ENCODE data around the gene NCMAP. TPM values are rescaled to one million over a fixed set of nuclear protein-coding genes. Genes with fewer than 3 reads are reported as not detected.

The NCMAP gene
- total RNA-seq, 1 experiment from 2014 or later: not detected

- no peak for TF ChIP-seq EZH2 (IDR thresholded peaks at IDR 0.05; ENCODE audit: borderline replicate concordance, low read depth, low read length, poor library complexity, severe bottlenecking)
- no peak for TF ChIP-seq CTCF (conservative IDR thresholded peaks at IDR 0.05; ENCODE audit: low read depth, low read length)
- no peaks in the 10 kb centered on the region for H3K27me3 ChIP-seq (replicated peaks; ENCODE audit: insufficient read depth, low read depth, low read length, poor library complexity)
- no peaks in the 10 kb centered on the region for H3K9me3 ChIP-seq (ENCODE audit: low read depth, low read length, poor library complexity, severe bottlenecking)
- intact Hi-C loops (cut with micrococcal nuclease; ENCODE audit: unreplicated experiment): no loop called here
- CTCF ChIA-PET: no interaction called here
- DNase-seq (ENCODE audit: low spot score): no peak
- POLR2A ChIA-PET (ENCODE audit: low non-redundant PET): no interaction called here
- H3K27ac ChIP-seq (ENCODE audit: low read depth, low read length, poor library complexity, severe bottlenecking): no peak overlapping the region
- BruUV-seq (replicated peaks): no TSS peak
- no peak overlapping the region for H3K4me3 ChIP-seq (ENCODE audit: low read depth, low read length, poor library complexity, severe bottlenecking)
- H3K36me3 ChIP-seq (ENCODE audit: insufficient read depth, low read length, poor library complexity, severe bottlenecking): no peaks in the 10 kb centered on the region
- H3K4me1 ChIP-seq (ENCODE audit: insufficient read depth, low read length, poor library complexity, severe bottlenecking): no peaks in the 10 kb centered on the region
These were observed 44.7 kb downstream of the NCMAP start for GRCh38 chr1:24600551-24600950.

GRCh38 chr1:24605534-24606295 is 49.8 kb downstream of the NCMAP start:
- BruUV-seq (replicated peaks): no TSS peak
- no peaks in the 10 kb centered on the region for H3K9me3 ChIP-seq (ENCODE audit: low read depth, low read length, poor library complexity, severe bottlenecking)
- no peak for DNase-seq (ENCODE audit: low spot score)
- ChIA-PET POLR2A (ENCODE audit: low non-redundant PET) (interaction anchor here (0.5 kb wide), 1 partner anchor 407 kb away, joined by 5 read pairs; no protein-coding TSS in a partner anchor), CTCF (no interaction called here)
- H3K27me3 ChIP-seq (replicated peaks; ENCODE audit: insufficient read depth, low read depth, low read length, poor library complexity): no peaks in the 10 kb centered on the region
- intact Hi-C loops (cut with micrococcal nuclease; ENCODE audit: unreplicated experiment): no loop called here
- no peak overlapping the region for H3K27ac ChIP-seq (ENCODE audit: low read depth, low read length, poor library complexity, severe bottlenecking)
- TF ChIP-seq CTCF (conservative IDR thresholded peaks at IDR 0.05; ENCODE audit: low read depth, low read length) (no peak), EZH2 (IDR thresholded peaks at IDR 0.05; ENCODE audit: borderline replicate concordance, low read depth, low read length, poor library complexity, severe bottlenecking) (no peak)
- H3K36me3 ChIP-seq (ENCODE audit: insufficient read depth, low read length, poor library complexity, severe bottlenecking): no peaks in the 10 kb centered on the region
- no peak overlapping the region for H3K4me3 ChIP-seq (ENCODE audit: low read depth, low read length, poor library complexity, severe bottlenecking)
- H3K4me1 ChIP-seq (ENCODE audit: insufficient read depth, low read length, poor library complexity, severe bottlenecking): no peaks in the 10 kb centered on the region

- TF ChIP-seq CTCF (conservative IDR thresholded peaks at IDR 0.05; ENCODE audit: low read depth, low read length): no peak
- no peak for TF ChIP-seq EZH2 (IDR thresholded peaks at IDR 0.05; ENCODE audit: borderline replicate concordance, low read depth, low read length, poor library complexity, severe bottlenecking)
- Histone ChIP-seq H3K27ac (ENCODE audit: low read depth, low read length, poor library complexity, severe bottlenecking) (no peak overlapping the region), H3K4me3 (ENCODE audit: low read depth, low read length, poor library complexity, severe bottlenecking) (no peak overlapping the region), H3K4me1 (ENCODE audit: insufficient read depth, low read length, poor library complexity, severe bottlenecking) (no peaks in the 10 kb centered on the region), H3K9me3 (ENCODE audit: low read depth, low read length, poor library complexity, severe bottlenecking) (no peaks in the 10 kb centered on the region), H3K36me3 (ENCODE audit: insufficient read depth, low read length, poor library complexity, severe bottlenecking) (no peaks in the 10 kb centered on the region), H3K27me3 (replicated peaks; ENCODE audit: insufficient read depth, low read depth, low read length, poor library complexity) (no peaks in the 10 kb centered on the region)
- no peak for DNase-seq (ENCODE audit: low spot score)
- intact Hi-C loops (cut with micrococcal nuclease; ENCODE audit: unreplicated experiment): no loop called here
- ChIA-PET POLR2A (ENCODE audit: low non-redundant PET) (interaction anchor here (0.5 kb wide), 1 partner anchor 407 kb away, joined by 5 read pairs; no protein-coding TSS in a partner anchor), CTCF (no interaction called here)
- BruUV-seq (replicated peaks): no TSS peak
These were observed 50.4 kb downstream of the NCMAP start for GRCh38 chr1:24606296-24606605.
